Cortex of kidney (tissue), 1 donor: ENCODE data around the gene ERCC3.

ENCODE experiments used
- DNase-seq: peaks from one replicate; lab custom pipeline; 2025; lab: John Stamatoyannopoulos, UW

Gene ERCC3

DNA sequence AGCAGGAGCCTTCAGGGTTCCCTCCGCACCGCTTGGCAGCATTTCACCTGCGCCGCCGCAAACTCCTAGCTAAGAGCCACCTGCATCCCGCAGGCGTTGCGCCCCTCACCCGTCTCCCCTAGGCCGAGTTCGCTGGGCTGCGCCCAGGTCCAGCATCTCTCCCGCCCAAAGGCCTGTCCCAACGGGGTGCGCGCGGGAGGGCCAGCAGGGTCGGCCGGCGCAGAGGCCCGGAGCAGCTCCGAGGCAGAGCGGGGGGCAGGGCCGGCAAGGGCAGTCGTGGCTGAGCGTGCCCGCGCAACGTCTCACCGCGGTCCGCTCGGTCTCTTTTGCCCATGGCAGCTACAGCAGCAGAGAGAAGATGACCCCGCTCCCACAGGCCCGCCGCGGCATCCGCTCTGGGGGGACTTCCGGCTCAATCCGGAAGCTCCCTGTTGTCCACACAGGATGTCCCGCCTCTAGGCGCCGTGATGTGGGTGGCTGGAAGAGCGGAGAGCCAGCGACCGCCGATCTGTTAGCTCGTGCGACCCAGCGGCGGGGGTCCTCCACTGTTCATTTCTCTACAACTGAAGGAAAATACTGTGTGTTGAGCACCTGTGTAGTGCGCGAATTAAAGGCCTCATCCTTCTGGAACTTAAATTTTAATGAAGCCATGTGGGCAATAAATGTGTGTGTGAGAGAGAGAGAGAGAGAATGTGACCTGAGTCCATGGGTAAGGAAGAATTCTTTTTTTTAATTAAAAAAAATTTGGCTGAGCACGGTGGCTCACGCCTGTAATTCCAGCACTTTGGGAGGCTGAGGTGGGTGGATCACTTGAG lies at the start of gene ERCC3:
TSS of gene ERCC3 (minus strand) at position 397 of the 815 bp plus-strand sequence. CDS start at position 334, 63 bp downstream.
- no peak for DNase-seq

DNA sequence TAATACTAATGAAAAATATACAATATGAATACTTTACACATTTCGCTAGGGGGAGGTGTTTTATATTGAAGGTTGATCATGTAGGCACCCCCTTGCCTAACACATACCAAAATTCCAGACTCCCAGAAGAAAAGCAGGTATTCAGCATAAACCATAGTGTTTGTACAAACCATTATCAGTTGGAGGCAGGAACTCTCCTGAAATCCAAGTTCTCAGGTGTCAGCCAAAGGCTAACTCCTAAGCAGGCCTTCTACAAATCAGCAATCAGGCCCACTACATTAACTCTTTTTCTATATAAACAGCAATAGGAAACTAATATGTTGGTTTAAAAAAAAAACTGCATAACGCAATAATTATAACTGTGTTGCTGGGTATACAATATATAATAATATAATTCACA lies 49.3 kb upstream of the ERCC3 start:
- no peak for DNase-seq

DNA sequence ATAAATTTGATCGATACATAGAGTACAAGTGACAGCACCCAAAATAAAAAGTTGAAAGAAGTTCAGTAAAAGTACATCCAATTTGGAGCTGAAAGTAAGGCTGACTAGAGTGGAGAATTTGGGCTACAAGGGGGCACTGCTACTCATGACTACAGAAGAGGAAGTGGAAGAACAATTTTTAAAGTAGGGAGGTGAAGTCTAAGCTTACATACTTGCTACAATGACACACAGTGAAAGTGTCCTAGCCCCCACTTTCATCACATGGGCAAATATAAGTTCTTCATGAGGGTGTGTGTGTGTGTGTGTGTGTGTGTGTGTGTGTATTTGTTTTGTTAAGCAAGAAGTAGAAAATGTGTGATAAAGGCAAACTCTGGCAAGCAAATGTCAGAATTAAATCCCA lies 48.2 kb upstream of the ERCC3 start:
- no peak for DNase-seq

DNA sequence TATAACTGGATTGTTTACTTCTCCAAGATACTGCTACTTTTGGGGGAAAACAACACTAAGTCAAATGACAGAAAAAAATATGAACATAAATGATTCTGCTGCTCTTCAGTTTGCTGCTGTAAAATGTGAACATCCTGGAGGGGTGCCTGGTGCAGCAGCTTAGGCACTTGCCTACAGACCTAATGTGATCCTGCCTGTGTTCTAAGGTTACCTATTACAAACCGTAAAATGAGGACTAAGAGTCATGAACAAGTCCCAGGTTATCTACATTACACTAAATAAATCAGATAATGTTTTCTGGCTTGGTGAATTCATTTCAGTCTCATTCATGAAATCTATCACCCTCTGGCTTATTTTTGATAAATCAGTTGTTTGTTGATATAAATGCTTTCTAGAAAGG lies 38.4 kb upstream of the ERCC3 start:
- no peak for DNase-seq

DNA sequence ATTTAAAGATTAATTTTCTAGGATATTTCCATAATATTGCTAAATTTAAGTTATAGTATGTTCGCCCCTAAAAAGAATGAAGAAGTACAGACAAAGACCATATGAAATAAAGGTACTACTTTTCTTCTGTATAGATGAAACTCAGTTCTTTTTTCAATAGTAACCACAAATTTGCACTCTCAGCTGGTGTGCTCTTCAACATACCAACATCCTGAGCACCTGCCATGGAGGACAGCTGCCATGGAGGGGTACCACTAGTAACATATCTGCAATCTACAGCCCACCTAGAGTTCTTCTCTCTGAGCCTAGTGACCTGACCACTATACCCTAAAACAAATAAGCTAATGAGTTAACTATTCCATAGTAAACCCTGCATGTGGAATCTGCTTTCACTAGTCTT lies 36.8 kb upstream of the ERCC3 start:
- no peak for DNase-seq

DNA sequence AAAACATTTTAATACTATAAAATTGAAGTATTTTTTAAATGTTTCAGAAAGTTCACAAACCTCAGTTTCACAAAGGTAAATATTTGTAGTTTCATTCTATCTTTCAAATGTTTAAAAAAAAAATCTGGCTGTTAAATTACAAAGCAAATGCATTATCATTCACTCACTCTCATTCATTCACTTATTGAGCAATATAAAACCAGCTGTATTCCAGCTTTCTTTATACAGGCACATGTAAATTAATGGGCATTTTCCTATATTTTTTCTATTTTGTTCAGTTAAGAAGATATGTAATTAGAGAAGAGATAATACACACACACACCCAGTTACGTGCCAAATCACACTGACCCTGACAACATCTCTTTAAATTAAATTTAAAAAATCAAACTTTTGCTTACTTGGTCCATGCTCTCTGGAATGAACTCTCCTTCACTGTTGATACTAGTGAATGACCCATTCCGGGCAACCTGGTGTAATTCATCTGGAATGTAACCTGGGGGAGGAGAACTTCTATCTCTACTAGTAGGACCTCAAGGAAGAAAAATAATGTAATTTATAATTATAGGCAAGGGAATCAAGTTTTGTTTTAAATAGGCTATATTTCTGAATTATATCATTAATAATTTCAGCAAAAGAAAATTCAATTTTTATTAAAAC lies 32.5 kb upstream of the ERCC3 start:
- DNase-seq: no peak

DNA sequence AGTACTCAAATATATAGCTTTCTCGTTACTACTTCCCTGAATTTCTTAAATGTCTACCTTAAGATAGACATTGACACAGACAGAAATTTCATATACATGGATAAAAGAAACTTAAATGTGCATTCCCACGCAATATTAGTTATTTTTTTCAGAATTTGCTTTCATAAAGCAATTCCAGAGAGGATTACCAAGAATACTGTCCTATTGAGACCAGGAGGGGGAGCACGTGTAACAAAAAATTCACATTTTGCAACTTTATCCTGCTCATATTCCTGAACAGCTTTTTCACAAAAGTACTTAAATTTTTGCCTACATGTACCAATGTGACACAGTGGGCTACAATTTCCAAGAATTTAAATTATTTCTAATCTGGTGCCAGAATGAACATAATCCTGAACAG lies 30.7 kb upstream of the ERCC3 start:
- no peak for DNase-seq

DNA sequence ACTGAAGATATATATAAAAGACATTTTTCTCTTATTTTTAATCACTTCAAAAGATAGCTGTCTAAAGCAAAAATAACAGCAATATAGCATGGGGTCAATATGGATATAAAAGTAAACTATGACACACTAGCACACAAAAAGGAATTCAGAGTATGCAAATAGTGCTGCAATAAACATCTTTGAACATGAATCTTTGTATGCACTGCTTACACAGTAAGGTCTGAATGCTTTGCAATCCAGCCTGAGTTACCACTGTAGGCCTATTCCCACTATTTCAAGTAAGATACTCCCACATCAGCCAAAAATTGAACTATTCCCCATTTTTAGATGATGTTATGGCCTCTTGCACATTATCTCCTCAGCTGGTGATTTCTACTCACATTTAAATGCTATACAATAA lies 27.4 kb upstream of the ERCC3 start:
- DNase-seq: no peak

DNA sequence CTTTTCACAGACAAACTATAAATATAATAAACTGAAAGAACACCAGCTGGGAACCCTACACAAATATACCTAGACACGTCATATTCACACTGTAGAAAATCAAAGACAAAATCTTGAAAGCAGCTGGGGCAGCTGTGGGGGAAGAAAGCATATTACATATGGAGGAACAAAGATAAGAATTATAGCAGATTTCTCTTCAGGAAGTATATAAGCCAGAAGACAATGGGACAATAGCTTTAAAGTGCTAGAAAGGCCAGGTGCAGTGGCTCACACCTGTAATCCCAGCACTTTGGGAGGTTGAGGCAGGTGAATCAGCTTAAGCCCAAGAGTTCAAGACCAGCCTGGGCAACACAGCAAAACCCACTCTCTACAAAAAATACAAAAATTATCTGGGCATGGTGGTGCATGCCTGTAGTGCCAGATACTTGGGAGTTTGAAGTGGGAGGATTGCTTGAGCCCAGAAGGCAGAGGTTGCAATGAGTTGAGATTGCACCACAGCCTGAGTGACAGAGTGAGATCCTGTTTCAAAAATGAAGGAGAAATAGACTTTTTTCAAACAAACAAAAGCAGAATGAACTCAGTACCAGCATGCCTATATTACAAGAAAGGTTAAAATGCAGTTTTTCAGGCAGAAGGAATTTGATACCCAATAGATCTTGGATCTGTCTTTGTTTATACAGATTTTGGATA lies 26.8 kb upstream of the ERCC3 start:
- no peak for DNase-seq

DNA sequence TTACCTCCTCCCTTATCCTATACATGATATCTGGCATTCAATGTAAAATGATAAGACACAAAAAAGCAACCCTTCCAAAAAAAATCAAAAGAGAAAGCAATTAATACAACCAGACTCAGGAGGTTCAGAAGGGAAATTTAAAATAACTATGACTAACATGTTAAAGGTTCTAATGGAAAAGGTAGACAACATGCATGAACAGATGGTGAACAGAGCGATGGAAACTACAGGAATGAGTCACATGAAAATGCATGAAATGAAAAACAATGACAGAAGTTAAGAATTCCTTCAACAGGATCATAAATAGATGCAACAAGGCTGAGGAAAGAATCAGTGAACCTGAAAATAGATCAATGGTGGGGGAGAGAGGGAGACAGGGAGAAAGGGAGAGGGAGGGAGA lies 26.1 kb upstream of the ERCC3 start:
- no peak for DNase-seq

DNA sequence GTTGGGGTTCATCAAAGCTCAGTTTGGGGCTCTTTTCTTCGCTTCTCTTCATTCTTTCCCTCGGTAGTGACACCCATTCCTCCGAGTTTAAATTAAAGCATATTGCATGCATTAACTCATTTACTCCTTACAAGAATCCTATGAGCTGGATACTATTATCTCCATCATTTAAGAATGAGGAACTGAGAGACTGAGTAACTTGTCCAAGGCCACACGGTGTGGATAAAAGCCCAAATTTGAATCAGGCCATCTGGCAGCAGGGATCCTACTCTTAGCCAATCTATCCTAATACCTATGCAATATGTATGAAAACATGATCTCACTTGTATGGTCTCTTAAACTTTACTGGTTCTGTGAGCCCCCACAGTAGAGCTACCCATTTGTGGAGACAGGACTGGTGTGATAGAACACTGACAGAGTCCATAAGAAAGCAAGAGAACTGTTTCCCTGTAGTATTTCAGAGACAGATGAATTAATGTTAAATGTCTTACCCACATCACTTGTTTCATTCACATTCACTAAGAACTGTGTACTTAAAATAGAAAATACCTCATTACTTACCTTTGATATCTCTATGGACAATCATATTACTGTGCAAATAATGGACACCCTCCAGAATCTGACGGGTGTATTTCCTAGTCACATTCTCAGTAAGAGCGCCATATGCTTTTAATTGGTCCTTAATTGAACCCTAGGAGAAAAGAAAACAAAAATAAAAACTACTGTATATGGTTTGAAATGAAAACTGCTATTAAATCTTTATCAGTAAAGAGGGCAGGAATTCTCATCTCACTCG lies 20.4 kb upstream of the ERCC3 start:
- no peak for DNase-seq

DNA sequence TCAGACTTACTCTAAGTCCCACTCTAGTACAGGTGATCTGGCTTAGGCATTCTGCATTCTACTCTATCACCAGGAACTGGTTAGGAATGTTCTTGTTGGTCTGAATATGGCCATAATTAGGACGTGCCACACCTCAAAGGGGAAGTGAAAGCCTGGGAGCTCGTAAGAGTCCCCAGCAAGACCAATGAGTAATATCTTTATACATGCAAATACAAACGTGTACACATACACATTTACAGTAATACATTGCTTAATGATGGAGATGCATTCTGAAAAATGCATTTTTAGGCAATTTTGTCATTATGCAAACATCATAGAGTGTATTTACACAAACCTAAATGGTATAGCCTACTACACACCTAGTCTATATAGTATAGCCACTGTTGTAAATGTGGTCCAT lies 19.5 kb upstream of the ERCC3 start:
- DNase-seq: no peak

DNA sequence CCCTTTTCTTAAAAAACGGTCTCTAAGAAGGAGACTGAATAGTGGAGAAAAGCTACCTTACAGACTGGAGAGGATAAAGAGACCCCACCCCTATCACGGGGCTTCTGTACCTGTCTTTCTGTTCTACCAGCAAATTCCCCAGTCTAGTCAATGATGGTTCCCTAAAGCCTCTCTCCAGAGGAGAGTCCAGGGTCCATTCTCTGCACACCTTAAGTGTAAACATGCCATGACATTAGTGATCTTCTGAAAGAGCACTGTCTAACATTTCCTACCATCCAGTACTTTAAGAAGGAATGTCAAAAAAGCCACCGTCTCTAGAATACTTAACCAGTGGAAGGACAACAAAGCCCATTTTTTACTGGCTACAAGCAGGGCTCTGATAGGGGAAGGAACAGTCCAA lies 17.0 kb upstream of the ERCC3 start:
- DNase-seq: no peak

DNA sequence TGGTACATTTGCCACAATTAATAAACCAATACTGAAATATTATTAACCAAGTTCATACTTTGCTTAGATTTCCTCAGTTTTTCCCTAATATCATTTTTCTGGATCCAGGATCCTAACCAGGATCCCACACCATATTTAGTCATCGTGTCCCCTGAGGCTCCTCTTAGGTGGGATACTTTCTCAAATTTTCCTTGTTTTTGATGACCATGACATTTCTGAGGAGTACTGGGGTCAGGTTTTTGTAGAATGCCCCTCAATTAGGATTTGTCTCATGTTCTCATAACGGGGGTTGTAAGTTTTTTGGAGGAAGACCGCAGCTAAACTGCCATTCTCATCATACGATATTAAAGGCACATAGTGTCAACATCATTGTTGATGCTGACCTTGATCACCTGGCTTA lies 15.5 kb upstream of the ERCC3 start:
- DNase-seq: no peak

DNA sequence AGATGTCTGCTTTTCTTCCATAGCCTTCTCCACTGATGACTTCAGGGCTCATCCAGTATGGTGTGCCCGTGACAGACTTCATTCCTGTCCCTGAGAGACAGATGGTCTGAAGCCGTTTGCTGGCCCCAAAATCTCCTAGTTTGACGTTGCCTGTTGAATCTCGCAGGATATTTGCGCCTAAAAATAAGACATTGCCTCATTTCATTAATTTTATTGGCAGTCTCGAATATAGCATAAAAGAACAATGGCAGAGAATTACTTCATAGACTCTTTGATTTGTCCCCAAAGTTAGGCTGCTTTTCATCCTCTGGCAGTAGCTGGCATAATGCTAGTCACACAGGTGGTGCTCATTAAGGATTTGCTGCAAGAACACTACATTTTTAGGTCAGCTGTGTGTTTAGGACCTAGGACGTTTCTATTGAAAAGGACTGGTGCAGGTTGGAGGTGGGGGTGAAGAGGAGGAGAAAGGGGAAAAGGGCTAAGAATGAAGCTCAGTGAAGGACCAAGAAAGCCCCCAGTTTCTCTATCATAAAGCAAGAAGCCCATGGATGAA lies 14.7 kb upstream of the ERCC3 start:
- DNase-seq: no peak

DNA sequence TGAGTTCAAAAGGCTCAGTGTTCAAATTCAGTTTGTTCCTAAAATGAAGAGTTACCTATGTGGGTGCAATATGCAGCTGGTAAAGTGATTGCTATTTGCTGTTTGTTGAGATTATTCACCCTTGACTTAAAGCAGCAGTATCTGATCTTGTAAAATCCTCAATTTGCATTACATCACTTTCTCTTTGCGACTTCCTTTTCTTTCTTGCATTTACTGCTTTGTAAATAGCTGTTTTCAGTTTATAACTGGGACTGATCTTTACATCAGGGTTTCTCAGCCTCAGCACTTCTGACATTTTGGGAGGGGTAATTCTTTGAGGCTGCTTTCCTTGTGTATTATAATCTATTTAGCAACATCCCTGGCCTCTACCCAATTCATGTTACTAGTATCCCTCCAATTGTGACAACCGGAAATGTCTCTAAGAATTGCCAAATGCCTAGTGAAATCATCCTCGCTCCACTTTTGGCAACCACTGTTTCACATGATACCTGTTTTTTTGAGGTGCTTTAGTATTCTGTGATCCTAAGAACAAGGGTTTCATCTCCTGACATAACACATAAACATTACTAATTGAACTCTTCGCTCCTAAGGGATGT lies 12.1 kb upstream of the ERCC3 start:
- no peak for DNase-seq

DNA sequence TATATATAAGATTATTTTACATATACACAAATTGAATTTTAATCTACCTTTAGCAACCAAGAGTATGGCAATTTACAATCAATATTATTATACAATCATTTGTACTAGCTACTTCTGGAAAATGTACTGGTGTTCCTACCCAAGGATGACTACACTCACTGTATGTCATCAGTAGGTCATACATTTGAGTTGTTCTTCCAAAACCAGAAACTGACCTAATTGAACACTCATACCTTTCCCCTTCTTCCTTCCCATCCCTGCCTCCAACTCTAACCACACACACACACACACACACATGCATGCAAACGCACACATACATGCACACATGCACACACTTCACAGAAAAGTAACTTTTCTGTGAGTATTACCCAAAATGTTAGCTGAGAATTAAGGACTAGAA lies 8.2 kb upstream of the ERCC3 start:
- DNase-seq: no peak

DNA sequence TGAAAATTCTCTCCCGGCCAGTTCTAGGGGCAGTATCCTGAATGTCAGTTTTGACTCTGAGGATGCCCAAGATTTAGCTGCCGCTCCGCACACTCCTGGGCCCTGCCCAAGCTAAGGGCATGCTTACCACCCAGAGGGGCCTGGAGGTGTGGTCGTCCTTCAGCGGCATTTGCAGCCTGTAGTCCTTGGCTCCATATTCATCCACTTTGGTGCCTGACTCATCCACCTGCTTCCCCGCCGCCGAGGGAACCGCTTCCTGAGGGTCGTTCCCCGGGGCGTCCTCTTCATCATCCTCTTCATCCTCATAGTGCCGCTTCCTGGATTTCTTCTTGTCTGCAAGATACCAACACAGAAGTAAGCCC lies 577 bp downstream of the ERCC3 start:
- no peak for DNase-seq

DNA sequence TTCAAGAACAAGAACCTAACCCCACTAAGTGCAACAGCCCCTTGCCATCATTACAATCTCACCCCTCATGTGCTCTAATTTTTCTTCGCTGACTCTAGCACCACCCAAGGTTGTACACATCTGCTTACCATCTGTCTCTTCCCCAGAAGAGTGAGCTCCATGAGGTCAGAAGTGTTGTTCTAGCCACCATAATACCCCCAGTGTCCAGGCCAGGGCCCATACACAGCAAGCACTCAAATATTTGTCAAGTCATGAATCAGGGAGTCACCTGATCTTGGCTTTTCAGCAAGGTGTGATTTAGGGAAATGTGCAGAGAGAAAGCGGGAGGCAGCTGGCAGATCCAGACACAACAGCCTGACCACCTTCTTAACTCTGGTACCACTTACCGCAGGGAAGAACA lies 5.7 kb downstream of the ERCC3 start:
- no peak for DNase-seq

DNA sequence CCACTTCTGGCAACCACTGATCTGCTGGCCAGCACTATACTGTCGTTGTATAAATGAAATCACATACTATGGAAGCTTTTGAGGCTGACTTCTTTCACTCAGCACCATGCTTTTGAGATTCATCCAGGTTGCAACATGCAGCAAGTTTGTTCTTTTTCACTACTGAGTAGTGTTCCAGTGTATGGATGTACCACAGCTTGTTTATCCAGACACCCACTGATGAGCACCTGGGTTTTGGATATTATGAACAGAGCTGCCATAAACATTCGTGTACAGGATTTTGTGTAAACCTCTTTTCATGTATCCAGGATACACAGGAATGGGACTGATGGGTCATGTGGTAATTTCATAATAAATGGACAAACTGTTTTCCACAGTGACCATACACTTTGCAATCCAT lies 10.7 kb downstream of the ERCC3 start:
- no peak for DNase-seq

DNA sequence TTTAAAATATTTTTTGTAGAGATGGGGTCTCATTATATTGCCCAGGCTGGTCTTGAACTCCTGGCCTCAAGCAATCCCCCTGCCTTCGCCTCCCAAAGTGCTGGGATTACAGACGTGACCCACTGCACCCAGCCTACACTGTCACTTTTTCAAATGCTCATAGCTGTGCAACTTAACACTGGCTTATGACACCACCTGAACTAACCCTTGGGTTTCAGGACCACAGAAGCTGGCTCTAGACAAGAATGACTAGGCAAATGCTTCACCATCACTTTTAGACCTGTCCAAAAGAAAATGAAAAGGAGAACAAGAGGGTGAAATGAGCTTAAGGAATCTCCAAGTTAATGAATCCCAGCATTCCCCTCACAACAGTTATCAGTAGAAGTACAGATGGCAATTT lies 13.3 kb downstream of the ERCC3 start:
- DNase-seq: no peak

DNA sequence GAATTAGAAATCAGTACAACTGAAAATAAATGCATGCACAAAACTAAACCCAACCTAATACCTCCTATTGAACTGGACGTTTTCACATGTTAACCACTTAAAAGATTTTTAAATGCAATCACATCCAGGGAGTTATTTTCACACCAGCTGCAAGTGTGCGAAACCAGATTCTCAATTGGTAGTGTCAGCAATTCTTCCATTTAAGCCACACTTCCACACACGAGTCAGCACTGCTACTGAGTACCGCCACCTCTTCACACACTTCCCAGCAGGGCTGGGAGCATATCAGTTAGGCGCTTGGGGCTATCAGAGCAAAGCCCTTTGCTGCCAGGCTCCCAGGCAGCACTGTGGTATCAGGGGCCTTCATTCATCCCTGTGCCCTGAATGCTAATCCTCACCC lies 14.2 kb downstream of the ERCC3 start:
- DNase-seq: no peak
